HEK293T (cell line): ENCODE data around the gene ANGPTL5.
"Not testable (repeated sequence)": the region's sequence is repeated elsewhere in the genome, so short reads cannot be mapped to it uniquely, and the experiment has no call there.

Source experiments
- CTCF ChIA-PET: fragments of 350-600 bp; formaldehyde crosslinking; extraction: SDS; loops from one replicate; lab custom pipeline; 2021; ENCODE audit warnings: antibody characterized with exemption, inconsistent platforms; lab: Yijun Ruan, JAX
- POLR2A ChIA-PET: fragments of 350-600 bp; formaldehyde crosslinking; extraction: SDS; loops from one replicate; lab custom pipeline; 2020; ENCODE audit warnings: antibody characterized with exemption, inconsistent platforms; lab: Yijun Ruan, JAX
- DNase-seq: peaks from one replicate; pipeline ENCODE4 v3.0.0; 2012; ENCODE audit warnings: mixed read lengths; ENCODE audit errors: extremely low spot score
- ARNT ChIP-seq: fragments of 450-650 bp; IDR thresholded peaks from 2 replicates; pipeline ENCODE4 v1.6.1; 2017; ENCODE audit warnings: mild to moderate bottlenecking
- BHLHE40 ChIP-seq: fragments of 450-650 bp; IDR thresholded peaks from 2 replicates; pipeline ENCODE4 v1.6.1; 2016; ENCODE audit warnings: mild to moderate bottlenecking, moderate library complexity, borderline replicate concordance
- CTBP1 ChIP-seq: fragments of 450-650 bp; IDR thresholded peaks from 2 replicates; pipeline ENCODE4 v1.6.1; 2016; ENCODE audit warnings: borderline replicate concordance
- ELF4 ChIP-seq: fragments of 450-650 bp; IDR thresholded peaks from 2 replicates; pipeline ENCODE4 v1.6.1; 2017; ENCODE audit warnings: antibody characterized with exemption
- FOXA1 ChIP-seq: fragments of 450-650 bp; IDR thresholded peaks from 2 replicates; pipeline ENCODE4 v1.6.1; 2016; ENCODE audit warnings: mild to moderate bottlenecking
- FOXK2 ChIP-seq: fragments of 450-650 bp; IDR thresholded peaks from 2 replicates; pipeline ENCODE4 v1.6.1; 2016; ENCODE audit warnings: mild to moderate bottlenecking
- FOXM1 ChIP-seq: fragments of 450-650 bp; IDR thresholded peaks from 2 replicates; pipeline ENCODE4 v1.6.1; 2017; ENCODE audit warnings: mild to moderate bottlenecking, borderline replicate concordance
- HDGF ChIP-seq: fragments of 450-650 bp; IDR thresholded peaks from 2 replicates; pipeline ENCODE4 v1.6.1; 2017; ENCODE audit warnings: antibody characterized with exemption, borderline replicate concordance
- L3MBTL2 ChIP-seq: fragments of 450-650 bp; conservative IDR thresholded peaks from 2 replicates; pipeline ENCODE4 v1.6.1; 2016; ENCODE audit warnings: mild to moderate bottlenecking
- LEF1 ChIP-seq: fragments of 450-650 bp; IDR thresholded peaks from 2 replicates; pipeline ENCODE4 v1.6.1; 2017; ENCODE audit warnings: mild to moderate bottlenecking, borderline replicate concordance
- NFRKB ChIP-seq: fragments of 450-650 bp; IDR thresholded peaks from 2 replicates; pipeline ENCODE4 v1.6.1; 2016; ENCODE audit warnings: mild to moderate bottlenecking, moderate library complexity
- SP1 ChIP-seq: fragments of 450-650 bp; IDR thresholded peaks from 2 replicates; pipeline ENCODE4 v1.6.1; 2017
- SUZ12 ChIP-seq: fragments of 450-650 bp; IDR thresholded peaks from 2 replicates; pipeline ENCODE4 v1.6.1; 2016; ENCODE audit warnings: mild to moderate bottlenecking
- TARDBP ChIP-seq: fragments of 450-650 bp; IDR thresholded peaks from 2 replicates; pipeline ENCODE4 v1.6.1; 2016
- ZNF384 ChIP-seq: fragments of 450-650 bp; IDR thresholded peaks from 2 replicates; pipeline ENCODE4 v1.6.1; 2016
- TF ChIP-seq, protein P1 (sequence below): fragments of 450-650 bp; IDR thresholded peaks from 2 replicates; pipeline ENCODE4 v1.6.1; 2016

Gene ANGPTL5

DNA sequence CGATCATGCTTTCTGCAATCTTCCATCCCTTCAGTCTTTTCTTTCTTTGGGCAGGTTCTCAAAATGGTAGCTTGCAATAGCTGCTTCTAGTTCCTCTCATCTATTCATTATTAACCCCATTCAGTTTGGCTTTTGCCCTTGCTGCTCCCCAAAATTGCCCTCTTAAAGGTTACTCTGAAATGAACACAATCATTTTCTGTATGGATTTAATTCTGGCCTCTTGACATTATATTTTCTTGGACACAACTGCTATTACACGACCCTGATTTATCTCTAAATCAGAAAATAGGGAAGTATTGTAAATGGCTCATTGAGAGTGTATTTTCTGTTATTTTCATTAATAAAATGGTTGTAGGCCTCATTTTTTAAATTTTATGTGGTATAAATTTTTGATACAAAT, at the start of gene ANGPTL5:
ANGPTL5 (minus strand) TSS at position 101 of the 400 bp plus-strand sequence. CDS start 8,613 bp downstream, outside the sequence.
- ChIA-PET POLR2A (no interaction called here), CTCF (no interaction called here)
- TF ChIP-seq BHLHE40 = no peak
- no peak for DNase-seq

DNA sequence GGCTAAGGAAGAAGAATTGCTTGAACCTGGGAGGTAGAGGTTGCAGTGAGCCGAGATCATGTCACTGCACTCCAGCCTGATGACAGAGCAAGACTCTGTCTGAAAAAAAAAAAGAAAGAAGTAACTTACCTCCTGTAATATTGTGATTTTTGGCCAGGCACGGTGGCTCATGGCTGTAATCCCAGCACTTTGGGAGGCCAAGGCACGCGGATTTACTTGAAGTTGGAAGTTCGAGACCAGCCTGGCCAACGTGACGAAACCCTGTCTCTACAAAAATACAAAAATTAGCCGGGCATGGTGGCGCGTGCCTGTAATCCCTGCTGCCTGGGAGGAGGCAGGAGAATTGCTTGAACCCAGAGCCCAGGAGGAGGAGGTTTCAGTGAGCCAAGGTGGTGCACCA, 47.9 kb upstream of the ANGPTL5 start:
- DNase-seq, POLR2A ChIA-PET, CTCF ChIA-PET: not testable (repeated sequence)

DNA sequence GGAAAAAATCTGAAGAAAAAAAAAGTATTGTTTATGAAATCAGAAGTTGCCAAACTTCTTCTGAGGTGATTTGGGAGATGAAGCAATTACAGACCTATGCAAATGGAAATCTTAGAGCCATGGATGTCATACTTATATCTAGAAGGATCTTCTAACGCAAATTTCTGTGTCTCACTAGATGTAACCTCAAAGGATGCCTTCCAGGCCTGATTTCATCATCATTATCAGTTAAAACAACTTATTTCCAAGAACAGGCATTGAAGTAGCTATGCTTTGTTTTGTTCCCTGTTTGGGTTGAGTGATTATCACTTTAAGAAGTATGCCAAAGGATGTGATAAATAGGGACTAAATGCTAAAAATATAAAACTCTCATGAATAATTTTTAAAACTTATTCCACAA, 43.9 kb upstream of the ANGPTL5 start:
- no peak for DNase-seq
- ChIA-PET CTCF (no interaction called here), POLR2A (no interaction called here)
- TF ChIP-seq ZNF384 (no peak), BHLHE40 (no peak), HDGF (no peak), L3MBTL2 (no peak), SP1 (no peak), FOXM1 (no peak), TARDBP (no peak), ELF4 (no peak), LEF1 (no peak), CTBP1 (no peak), SUZ12 (no peak), NFRKB (no peak), ARNT (no peak), FOXA1 (no peak), FOXK2 (no peak)
- TF ChIP-seq, protein P1, sequence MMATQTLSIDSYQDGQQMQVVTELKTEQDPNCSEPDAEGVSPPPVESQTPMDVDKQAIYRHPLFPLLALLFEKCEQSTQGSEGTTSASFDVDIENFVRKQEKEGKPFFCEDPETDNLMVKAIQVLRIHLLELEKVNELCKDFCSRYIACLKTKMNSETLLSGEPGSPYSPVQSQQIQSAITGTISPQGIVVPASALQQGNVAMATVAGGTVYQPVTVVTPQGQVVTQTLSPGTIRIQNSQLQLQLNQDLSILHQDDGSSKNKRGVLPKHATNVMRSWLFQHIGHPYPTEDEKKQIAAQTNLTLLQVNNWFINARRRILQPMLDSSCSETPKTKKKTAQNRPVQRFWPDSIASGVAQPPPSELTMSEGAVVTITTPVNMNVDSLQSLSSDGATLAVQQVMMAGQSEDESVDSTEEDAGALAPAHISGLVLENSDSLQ = no peak

DNA sequence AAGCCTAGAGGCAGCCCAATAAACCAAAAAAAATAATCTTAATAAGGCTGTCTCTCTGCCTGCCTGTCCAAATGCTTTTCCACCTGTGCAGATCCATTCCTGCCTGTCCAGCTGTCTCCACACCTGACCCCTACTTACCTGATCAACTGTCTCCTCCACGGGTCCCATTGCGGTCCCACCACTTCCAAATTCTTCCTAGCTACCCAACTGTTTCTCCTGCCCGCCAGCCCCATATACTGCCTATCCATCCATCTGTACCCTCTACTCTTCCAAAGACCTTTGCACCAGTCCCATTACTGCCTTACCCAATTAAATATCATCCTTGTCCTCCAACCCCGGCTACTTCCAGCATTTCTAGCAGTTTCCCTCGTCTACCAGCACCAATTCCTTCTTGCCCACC, 39.4 kb upstream of the ANGPTL5 start:
- TF ChIP-seq, protein P1 = no peak
- TF ChIP-seq ELF4 (no peak), NFRKB (no peak)
- POLR2A ChIA-PET = no interaction called here
- DNase-seq = no peak
- CTCF ChIA-PET = no interaction called here

DNA sequence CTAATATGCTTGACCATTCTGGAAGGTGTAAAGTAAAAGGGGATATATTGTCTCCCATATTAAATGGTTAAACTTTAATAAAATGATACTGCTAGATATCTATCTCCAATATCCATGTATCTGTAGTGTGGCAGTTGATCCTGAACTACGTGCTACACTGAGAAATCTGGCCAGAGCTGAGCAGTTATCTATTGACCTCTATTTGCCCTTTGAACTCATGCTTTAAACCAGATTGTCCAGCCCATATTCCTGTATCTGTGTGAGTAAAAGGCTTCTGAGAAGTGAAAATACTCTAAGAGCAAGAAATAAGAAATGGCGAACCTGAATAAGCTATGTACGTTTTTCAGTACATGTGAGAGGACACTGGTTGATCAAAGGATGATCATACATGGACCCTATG, 39.0 kb upstream of the ANGPTL5 start:
- CTCF ChIA-PET = no interaction called here
- no peak for TF ChIP-seq L3MBTL2
- no peak for TF ChIP-seq BHLHE40
- TF ChIP-seq HDGF = no peak
- no peak for TF ChIP-seq NFRKB
- no peak for TF ChIP-seq ARNT
- TF ChIP-seq ZNF384 = no peak
- DNase-seq = no peak
- POLR2A ChIA-PET = no interaction called here

DNA sequence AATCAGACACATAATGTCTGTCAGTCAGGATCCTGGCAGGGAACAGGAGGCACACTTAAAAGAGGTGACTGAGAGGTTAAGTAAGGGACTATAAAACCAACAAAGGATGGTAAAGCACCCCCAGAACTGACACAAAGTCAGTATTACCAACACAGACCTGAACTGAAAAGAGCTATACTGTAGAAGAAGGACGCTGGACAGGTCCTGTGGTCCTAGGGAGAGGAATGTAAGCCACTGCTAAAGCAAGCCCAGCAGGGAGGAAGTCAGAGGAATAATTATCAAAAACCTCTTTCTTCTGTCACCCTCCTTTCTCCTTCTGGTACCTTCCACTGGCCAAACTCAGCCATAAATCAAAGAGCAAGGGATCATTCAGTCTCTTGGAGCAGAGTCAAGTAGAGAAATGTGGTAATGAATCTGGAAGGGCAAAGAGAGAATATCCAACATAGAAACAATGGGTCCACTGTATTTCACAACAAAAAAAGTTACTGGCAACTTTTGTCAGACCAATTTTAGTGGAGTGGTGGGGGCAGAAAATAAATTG, 33.4 kb upstream of the ANGPTL5 start:
- DNase-seq = no peak
- CTCF ChIA-PET = no interaction called here
- no peak for TF ChIP-seq ZNF384
- POLR2A ChIA-PET = no interaction called here

DNA sequence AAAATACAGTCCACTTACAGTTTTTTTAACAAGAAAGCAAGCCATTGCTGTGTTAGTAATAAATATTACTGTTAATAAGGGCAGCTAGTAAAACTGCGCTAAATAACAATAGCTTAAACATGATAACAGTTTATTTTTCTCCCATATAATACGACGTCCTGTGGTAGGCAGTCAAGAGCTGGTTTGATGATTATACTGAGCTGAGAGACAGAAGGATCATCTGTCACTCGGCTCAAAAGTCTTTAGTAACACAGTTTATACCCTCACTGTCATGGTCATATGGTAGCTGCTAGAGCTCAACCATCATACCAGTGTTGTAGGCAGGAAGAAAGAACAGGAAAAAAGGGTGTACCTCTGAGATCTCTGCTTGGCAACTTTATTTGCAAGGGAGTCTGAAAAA, 29.1 kb upstream of the ANGPTL5 start:
- ChIA-PET CTCF (no interaction called here), POLR2A (no interaction called here)
- no peak for DNase-seq
- TF ChIP-seq, protein P1 = no peak
- TF ChIP-seq SP1 (no peak), FOXA1 (no peak), SUZ12 (no peak), ELF4 (no peak), LEF1 (no peak), TARDBP (no peak), BHLHE40 (no peak), ZNF384 (no peak), CTBP1 (no peak)

DNA sequence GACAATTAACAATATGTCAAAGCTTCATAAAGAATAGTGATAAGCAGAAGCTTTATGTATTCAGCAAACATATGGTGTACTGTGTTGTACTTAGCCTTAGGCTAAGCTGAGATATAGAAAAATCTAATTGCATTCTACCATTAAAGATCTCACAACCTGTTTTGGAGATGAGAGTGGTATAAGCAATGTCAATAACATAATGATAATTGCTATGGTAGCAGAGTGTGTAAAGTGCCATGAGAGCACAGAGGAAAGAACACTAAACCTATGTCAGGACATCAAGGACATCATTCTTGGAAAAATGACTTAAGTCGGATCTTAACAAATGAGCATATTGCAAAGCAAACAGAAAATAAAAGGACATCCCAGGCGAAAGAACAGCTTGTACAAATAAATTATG, 28.6 kb upstream of the ANGPTL5 start:
- ChIA-PET POLR2A (no interaction called here), CTCF (no interaction called here)
- TF ChIP-seq FOXA1 (no peak), SP1 (no peak), SUZ12 (no peak), HDGF (no peak), FOXK2 (no peak), NFRKB (no peak), ARNT (no peak), ZNF384 (no peak), TARDBP (no peak), ELF4 (no peak), CTBP1 (no peak)
- TF ChIP-seq, protein P1 = no peak
- DNase-seq = no peak
